ENCODE measurements around the gene FLNC.

DNA sequence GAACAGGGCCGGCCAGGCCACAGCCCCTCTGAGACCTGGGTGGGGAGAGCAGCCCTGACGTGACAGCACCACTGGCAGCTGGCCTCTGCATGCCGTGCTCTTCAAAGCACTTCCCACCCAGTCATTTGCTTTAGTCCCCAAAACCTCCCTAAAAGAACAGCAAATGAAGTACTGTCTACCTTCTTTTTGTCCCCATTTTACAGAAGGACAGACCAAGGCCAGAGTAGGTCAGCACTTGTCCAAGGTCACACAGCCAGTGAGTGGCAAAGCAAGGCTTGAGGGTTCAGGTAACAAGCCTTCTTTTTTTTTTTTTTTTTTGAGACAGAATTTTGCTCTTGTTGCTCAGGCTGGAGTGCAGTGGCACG is 47.5 kb downstream of the FLNC start:
- TF ChIP-seq HSF4 (CRISPR knock-in tag; IDR thresholded peaks at IDR 0.05; ENCODE audit: borderline replicate concordance) (no peak), EZH2 (IDR thresholded peaks at IDR 0.05; ENCODE audit: borderline replicate concordance, low read depth, low read length) (no peak), ZNF174 (CRISPR knock-in tag; IDR thresholded peaks at IDR 0.05) (no peak), CREM (IDR thresholded peaks at IDR 0.05; ENCODE audit: low read depth) (no peak), ZFX (CRISPR knock-in tag; IDR thresholded peaks at IDR 0.05) (no peak), TBL1XR1 (IDR thresholded peaks at IDR 0.05; ENCODE audit: low read length in 2 of 2) (no peak), ZNF121 (CRISPR knock-in tag; conservative IDR thresholded peaks at IDR 0.05) (no peak)
- TF ChIP-seq, protein P1, sequence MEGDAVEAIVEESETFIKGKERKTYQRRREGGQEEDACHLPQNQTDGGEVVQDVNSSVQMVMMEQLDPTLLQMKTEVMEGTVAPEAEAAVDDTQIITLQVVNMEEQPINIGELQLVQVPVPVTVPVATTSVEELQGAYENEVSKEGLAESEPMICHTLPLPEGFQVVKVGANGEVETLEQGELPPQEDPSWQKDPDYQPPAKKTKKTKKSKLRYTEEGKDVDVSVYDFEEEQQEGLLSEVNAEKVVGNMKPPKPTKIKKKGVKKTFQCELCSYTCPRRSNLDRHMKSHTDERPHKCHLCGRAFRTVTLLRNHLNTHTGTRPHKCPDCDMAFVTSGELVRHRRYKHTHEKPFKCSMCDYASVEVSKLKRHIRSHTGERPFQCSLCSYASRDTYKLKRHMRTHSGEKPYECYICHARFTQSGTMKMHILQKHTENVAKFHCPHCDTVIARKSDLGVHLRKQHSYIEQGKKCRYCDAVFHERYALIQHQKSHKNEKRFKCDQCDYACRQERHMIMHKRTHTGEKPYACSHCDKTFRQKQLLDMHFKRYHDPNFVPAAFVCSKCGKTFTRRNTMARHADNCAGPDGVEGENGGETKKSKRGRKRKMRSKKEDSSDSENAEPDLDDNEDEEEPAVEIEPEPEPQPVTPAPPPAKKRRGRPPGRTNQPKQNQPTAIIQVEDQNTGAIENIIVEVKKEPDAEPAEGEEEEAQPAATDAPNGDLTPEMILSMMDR (IDR thresholded peaks at IDR 0.05 in 2 of 3, conservative IDR thresholded peaks at IDR 0.05 in 1 of 3; ENCODE audit: insufficient read depth in 2 of 3, low read depth in 1 of 3, low read length in 3 of 3) = no peak
- TF ChIP-seq, protein P2, sequence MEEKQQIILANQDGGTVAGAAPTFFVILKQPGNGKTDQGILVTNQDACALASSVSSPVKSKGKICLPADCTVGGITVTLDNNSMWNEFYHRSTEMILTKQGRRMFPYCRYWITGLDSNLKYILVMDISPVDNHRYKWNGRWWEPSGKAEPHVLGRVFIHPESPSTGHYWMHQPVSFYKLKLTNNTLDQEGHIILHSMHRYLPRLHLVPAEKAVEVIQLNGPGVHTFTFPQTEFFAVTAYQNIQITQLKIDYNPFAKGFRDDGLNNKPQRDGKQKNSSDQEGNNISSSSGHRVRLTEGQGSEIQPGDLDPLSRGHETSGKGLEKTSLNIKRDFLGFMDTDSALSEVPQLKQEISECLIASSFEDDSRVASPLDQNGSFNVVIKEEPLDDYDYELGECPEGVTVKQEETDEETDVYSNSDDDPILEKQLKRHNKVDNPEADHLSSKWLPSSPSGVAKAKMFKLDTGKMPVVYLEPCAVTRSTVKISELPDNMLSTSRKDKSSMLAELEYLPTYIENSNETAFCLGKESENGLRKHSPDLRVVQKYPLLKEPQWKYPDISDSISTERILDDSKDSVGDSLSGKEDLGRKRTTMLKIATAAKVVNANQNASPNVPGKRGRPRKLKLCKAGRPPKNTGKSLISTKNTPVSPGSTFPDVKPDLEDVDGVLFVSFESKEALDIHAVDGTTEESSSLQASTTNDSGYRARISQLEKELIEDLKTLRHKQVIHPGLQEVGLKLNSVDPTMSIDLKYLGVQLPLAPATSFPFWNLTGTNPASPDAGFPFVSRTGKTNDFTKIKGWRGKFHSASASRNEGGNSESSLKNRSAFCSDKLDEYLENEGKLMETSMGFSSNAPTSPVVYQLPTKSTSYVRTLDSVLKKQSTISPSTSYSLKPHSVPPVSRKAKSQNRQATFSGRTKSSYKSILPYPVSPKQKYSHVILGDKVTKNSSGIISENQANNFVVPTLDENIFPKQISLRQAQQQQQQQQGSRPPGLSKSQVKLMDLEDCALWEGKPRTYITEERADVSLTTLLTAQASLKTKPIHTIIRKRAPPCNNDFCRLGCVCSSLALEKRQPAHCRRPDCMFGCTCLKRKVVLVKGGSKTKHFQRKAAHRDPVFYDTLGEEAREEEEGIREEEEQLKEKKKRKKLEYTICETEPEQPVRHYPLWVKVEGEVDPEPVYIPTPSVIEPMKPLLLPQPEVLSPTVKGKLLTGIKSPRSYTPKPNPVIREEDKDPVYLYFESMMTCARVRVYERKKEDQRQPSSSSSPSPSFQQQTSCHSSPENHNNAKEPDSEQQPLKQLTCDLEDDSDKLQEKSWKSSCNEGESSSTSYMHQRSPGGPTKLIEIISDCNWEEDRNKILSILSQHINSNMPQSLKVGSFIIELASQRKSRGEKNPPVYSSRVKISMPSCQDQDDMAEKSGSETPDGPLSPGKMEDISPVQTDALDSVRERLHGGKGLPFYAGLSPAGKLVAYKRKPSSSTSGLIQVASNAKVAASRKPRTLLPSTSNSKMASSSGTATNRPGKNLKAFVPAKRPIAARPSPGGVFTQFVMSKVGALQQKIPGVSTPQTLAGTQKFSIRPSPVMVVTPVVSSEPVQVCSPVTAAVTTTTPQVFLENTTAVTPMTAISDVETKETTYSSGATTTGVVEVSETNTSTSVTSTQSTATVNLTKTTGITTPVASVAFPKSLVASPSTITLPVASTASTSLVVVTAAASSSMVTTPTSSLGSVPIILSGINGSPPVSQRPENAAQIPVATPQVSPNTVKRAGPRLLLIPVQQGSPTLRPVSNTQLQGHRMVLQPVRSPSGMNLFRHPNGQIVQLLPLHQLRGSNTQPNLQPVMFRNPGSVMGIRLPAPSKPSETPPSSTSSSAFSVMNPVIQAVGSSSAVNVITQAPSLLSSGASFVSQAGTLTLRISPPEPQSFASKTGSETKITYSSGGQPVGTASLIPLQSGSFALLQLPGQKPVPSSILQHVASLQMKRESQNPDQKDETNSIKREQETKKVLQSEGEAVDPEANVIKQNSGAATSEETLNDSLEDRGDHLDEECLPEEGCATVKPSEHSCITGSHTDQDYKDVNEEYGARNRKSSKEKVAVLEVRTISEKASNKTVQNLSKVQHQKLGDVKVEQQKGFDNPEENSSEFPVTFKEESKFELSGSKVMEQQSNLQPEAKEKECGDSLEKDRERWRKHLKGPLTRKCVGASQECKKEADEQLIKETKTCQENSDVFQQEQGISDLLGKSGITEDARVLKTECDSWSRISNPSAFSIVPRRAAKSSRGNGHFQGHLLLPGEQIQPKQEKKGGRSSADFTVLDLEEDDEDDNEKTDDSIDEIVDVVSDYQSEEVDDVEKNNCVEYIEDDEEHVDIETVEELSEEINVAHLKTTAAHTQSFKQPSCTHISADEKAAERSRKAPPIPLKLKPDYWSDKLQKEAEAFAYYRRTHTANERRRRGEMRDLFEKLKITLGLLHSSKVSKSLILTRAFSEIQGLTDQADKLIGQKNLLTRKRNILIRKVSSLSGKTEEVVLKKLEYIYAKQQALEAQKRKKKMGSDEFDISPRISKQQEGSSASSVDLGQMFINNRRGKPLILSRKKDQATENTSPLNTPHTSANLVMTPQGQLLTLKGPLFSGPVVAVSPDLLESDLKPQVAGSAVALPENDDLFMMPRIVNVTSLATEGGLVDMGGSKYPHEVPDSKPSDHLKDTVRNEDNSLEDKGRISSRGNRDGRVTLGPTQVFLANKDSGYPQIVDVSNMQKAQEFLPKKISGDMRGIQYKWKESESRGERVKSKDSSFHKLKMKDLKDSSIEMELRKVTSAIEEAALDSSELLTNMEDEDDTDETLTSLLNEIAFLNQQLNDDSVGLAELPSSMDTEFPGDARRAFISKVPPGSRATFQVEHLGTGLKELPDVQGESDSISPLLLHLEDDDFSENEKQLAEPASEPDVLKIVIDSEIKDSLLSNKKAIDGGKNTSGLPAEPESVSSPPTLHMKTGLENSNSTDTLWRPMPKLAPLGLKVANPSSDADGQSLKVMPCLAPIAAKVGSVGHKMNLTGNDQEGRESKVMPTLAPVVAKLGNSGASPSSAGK (IDR thresholded peaks at IDR 0.05) = no peak
- TF ChIP-seq, protein P3, sequence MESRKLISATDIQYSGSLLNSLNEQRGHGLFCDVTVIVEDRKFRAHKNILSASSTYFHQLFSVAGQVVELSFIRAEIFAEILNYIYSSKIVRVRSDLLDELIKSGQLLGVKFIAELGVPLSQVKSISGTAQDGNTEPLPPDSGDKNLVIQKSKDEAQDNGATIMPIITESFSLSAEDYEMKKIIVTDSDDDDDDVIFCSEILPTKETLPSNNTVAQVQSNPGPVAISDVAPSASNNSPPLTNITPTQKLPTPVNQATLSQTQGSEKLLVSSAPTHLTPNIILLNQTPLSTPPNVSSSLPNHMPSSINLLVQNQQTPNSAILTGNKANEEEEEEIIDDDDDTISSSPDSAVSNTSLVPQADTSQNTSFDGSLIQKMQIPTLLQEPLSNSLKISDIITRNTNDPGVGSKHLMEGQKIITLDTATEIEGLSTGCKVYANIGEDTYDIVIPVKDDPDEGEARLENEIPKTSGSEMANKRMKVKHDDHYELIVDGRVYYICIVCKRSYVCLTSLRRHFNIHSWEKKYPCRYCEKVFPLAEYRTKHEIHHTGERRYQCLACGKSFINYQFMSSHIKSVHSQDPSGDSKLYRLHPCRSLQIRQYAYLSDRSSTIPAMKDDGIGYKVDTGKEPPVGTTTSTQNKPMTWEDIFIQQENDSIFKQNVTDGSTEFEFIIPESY (CRISPR knock-in tag; IDR thresholded peaks at IDR 0.05) = no peak
